GM12872 (cell line): ENCODE results near the gene DRGX.

Experiments used
- TF ChIP-seq, protein P1 (sequence below): IDR thresholded peaks from 3 replicates; pipeline ENCODE4 v1.5.1; 2011; ENCODE audit warnings: low read depth, mild to moderate bottlenecking, low read length, moderate library complexity; ENCODE audit not compliant: insufficient read depth

The DRGX gene

DNA sequence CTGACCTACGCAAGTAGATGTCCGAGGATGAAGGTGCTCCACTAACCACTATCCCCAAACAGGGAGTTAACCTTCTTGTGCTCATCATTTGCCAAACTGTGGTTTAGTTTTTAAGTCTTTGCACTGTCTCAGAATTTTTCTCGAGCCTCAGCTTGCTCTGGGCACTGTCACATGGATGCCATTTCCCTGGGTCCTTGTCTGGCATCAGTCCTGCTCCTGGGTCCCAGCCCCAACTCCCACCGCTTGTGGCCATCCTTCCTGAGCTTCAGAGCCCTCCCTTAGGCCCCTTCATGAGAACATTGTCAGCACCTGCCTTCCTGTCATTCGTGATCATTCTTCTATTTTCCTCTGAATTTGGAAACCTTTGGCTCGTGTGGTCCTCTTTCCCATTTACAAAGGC, 63.1 kb downstream of the DRGX start:
- TF ChIP-seq, protein P1, sequence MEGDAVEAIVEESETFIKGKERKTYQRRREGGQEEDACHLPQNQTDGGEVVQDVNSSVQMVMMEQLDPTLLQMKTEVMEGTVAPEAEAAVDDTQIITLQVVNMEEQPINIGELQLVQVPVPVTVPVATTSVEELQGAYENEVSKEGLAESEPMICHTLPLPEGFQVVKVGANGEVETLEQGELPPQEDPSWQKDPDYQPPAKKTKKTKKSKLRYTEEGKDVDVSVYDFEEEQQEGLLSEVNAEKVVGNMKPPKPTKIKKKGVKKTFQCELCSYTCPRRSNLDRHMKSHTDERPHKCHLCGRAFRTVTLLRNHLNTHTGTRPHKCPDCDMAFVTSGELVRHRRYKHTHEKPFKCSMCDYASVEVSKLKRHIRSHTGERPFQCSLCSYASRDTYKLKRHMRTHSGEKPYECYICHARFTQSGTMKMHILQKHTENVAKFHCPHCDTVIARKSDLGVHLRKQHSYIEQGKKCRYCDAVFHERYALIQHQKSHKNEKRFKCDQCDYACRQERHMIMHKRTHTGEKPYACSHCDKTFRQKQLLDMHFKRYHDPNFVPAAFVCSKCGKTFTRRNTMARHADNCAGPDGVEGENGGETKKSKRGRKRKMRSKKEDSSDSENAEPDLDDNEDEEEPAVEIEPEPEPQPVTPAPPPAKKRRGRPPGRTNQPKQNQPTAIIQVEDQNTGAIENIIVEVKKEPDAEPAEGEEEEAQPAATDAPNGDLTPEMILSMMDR: no peak

DNA sequence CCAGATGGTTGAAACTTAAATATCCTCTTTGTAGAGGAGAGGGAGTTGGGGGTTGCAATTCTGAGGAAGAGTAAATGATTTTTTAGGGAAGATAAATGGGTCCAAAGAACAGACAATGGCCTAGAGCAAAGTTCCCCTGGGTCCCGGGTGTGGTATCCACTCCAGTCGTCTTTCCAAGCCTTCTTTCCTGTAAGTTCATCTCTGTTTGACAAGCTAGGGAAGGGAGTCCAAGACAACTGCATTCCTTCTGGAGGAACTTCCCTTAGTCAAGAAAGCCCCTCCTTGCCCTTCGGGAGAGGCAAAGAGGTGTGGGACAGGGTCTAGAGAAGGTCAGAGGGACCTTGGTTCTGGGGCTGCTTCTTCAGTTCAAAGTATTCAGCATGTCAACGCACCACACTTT, 63.6 kb downstream of the DRGX start:
- TF ChIP-seq, protein P1: no peak

DNA sequence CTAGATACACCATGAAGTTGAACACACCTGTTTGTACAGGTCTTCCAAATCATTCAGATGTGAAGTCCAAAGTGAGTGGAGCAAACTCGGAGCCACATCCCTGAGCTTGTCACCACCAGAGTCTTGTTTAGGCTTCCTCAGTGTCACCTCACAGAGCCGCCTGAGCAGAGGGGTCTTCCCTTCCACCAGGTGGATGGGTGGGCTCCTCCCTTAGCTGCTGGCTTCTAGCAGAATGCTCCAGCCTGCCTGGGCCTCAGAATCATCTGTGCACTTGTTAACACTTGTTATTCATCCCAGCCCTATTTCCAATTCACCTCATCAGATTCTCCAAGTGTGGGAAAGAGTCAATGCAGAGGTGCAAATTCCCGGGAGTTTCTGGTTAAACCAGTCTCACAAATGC, 64.5 kb downstream of the DRGX start:
- TF ChIP-seq, protein P1: no peak

DNA sequence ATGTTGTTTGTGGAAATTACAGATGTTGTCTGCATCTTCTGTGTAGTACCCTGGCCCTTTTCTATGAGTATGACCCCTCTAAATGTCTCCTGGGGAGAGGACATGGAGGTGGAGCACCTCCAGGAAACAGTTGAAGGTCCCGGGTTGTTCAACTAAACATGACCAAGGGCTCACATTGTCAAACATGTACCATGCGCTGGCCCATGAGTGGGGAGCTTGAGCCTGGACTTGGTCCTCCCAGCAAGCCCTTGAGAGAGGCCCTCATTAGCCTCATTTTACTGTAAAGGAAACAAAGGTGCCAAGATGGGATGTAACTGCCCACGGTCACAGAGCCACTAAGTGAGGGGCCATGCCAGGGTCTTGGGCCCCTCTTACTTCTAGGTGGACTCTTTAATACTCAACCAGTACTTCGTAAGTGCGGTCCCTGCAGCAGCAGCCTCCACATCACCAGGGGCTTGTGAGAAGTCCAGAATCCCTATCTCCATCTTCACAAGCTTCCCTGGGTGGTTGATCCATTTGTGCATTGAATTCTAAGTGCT, 65.7 kb downstream of the DRGX start:
- TF ChIP-seq, protein P1: no peak

DNA sequence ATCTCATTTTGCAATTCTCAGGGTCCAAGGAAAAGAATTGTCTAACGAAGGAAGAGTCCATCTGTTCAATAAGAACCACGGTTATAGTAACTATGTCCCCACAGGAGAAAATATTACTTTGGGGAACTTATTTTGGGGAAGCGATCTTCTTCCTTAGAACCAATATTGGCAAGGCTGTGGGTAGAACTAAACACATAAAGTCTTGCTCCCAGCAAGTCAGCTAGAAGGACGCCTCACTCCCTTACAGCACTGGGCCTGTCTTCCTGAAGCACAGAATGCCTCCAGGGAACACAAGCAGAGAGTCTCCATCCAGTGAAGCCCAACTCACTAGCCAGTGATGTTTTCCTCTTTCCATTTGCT, 66.8 kb downstream of the DRGX start:
- TF ChIP-seq, protein P1: no peak

DNA sequence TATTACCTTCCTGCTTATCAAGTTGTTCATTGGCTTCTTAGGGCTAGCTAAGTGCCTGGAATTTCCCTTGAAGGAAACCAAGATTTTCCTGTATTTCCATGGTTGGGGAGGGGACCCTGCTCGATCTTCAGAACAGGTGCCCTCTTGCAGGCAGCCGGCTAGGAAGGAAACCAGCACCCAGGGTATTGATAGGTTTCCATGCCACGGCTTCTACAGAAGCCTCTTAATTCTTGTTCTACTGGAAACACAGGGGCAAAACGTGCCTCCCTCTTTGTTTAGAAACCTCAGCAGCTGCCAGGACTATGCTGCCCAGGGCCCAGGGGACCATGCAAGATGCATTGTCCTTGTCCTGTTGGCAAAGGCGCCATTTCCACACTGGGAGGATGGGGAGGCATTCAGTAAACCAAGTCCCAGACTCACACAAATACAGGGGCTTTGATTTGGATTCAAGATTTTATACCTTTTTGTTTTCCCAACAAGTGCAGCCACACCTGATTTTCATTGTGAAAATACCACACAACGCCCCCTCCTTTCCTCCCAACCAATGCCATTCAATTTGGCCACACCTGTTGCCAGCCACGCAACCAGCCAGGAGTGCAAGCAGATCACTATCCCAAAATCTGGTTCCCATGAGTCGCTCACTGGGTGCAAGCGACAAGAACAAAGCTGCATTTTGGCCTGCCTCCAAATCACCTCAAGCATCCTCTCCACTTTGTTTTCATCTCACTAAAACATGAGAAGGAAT, 67.3 kb downstream of the DRGX start:
- TF ChIP-seq, protein P1: no peak

DNA sequence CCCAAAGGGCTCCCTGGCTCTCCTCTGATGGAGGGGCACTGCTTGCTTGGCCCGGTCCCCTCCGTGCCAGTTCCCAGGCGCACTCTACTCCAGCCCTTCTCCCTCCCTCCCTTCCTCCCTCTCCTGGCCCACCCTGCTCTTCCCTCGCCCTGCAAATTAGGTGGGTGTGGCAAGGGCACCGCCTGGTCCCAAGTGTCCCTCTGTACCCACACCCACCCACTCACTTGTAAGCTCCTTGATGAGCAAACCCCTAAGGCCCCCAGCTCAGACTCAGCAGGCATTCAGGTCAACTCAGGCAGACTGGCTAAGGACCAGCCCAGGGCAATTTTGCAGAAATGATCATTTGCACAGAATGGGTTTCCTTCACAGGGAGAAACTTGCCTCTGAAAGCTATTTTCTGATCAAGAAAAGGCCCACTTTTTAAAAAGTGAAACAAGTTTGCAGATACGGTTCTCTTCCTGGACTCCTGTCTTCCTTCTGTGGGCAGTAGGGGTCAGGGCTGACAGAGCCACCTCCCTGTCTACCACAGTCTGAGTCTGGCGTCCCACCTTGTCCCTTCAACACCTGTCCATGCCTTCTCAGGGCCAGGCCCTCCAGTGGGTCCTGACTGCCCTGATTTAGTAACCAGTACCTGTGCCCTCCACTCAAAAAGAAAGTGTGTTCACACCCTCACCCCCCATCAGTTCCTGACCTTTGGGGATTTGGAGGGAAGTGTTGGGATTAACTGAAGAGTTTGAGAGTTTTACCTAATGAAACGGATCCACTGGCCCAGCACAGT, 68.7 kb downstream of the DRGX start:
- TF ChIP-seq, protein P1: no peak
